Globus pallidus (tissue), 1 donor: ENCODE results near the gene LRRFIP1.
"Not testable (repeated sequence)": the region's sequence is repeated elsewhere in the genome, so short reads cannot be mapped to it uniquely, and the experiment has no call there.

Experiments used
- DNase-seq: peaks from one replicate; pipeline ENCODE4 v3.0.0-alpha.2; 2015; ENCODE audit warnings: low spot score

LRRFIP1 gene

GRCh38 chr2:237596520-237597195 is 30.7 kb upstream of the LRRFIP1 start:
- DNase-seq = no peak

- DNase-seq = no peak
Observed at GRCh38 chr2:237597196-237598145, 29.9 kb upstream of the LRRFIP1 start.

- no peak for DNase-seq
Observed at GRCh38 chr2:237598468-237599208, 28.7 kb upstream of the LRRFIP1 start.

DNA sequence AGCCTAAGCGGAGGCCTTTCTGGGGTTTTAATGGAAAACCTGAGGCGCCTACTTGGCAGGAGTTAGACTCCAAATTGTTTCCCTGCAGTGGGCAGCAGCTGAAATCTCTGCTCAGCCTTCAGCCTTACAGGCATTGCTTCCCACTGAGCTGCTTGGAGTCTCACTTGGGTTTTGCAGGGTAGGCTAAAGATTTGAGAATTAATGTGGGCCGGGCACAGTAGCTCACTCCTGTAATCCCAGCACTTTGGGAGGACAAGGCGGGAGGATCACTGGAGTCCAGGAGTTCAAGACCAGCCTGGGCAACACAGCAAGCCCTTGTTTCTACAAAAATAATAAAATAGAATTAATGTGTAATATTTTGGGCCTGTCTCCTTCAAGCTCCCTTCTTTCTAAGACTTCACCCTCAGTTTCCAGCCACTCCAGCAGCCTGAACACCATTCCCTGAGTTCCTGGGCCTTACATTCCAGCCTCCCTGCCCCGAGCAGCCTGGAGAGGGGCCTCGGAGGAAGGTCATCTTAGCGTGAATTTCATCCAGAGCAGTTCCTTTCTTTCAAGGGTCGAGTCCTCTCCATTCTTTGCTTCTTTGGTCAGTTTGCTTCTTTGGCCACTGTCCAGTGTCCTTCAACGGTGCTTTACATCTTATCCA is 27.8 kb upstream of the LRRFIP1 start:
- DNase-seq = no peak

DNA sequence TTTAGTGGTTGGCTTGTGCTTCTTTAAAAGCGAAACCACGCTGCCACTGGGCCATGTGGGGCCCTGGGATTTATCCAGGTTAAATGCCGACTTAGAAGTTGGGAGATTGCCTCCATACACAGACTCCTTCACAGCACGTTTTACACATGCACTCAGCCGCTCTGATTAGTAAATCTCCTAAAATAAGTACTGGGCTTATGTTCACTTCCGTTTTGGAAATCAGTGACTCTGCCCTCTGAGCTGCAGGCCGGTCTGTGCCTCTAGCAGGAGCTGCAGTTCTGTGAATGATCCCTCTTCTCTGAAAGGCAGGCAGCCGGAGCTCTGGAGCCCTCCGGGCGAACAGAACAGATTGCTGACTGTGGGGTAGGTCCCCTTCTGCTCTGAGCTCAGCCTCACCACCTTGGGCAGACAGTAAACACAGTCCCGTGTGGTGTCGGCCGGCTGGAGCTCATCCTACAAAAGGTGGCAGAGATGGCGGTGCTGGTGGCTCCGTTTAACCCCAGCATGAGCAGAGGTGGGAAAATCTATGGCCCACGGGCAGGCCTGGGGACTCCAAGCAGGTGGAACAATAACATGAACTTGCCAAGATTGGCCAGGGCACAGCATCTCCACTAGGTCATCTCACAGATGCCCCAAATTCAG is 27.1 kb upstream of the LRRFIP1 start:
- DNase-seq = no peak

DNA sequence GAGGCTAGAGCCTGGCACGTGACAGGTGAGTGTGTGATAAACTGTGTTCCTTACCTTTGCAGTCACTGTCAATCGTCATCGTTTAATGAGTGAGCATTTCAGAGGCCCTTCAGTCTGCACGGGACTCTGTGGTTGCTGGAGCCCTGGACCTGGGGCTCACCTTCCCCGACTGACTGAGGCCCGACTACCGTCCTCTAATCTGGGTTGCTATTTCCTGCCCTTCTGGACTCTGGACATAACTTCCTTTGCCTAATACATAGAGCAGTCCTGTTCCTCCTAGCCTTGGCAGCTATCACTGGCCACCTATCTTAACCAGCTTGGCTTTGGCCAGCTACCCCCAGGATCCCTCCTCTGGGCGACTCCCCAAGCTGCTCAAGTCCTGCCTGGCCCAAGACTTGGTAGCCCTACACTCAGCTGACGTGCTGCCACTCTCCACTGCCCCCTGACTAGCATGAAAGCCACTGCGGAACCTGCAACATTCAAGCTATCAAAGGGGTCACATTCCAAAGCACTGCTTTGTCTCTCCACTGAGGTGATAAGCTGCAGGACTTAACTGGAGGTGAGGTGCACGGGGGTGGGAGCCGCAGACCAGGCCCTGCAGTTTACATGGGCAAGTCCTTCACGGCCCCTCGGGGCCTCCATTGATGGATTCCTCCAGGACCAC is 25.8 kb upstream of the LRRFIP1 start:
- no peak for DNase-seq

- no peak for DNase-seq
Observed at GRCh38 chr2:237602409-237602808, 25.0 kb upstream of the LRRFIP1 start.

DNA sequence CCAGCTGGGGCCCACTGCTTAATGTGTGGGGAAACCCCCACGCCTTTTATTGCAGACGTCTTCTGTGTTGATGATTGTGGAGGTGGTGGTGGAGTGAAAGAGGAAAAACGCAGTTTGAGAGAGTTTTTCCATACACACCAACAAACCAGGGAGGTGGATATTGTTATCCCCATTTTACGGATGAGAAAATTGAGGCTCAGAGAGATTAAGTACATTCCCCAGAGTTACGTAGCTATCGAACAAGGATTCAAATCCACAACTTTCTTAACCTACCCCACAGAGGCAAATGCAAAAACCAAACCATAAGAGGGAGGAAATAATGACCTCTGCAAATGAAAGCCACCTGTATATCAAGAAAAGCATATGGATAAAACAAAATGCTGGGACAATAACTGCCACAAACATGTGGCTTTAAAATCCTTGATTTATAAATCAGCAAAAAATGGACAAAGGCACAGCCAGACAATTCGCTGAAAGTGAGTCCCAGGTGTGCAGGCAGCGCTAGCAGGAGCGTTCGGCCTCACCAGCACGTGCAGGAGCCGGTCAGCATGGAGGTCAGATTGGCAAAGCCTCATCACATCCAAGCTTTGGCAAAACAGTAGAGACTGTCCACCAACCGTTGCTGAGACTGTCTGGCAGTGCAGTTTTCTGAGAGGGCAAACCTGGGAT is 24.2 kb upstream of the LRRFIP1 start:
- DNase-seq = no peak

DNA sequence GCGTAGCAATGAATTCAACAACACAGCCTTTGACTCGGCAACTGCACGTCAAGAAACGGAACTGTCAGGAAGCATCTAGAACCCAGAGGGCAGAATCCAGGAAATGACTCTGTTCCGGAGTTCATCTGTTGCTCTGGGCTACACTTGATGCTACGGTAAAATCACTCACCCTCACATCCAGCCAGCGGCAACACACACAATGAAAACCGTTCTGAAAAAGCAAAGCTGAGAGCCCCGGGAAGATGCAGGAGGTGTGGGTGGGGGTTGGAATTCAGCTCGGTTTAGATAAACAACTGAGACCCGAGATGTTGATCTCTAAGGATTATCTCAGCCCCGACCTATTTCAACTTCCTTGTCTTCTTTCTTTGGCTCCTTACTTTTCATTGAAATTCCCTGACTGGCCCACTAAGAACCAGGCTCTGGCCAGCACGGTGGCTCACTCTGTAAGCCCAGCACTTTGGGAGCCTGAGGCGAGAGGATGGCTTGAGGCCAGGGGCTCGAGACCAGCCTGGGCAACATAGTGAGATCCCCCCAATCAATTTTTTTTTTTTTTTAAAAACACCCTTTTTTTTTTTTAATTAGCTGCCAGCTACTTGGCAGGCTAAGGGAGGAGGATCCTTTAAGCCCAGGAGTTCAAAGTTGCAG is 23.5 kb upstream of the LRRFIP1 start:
- DNase-seq = peak; percentile 44

GRCh38 chr2:237604391-237604790 is 23.0 kb upstream of the LRRFIP1 start:
- DNase-seq = no peak

- no peak for DNase-seq
Observed at GRCh38 chr2:237604960-237605359, 22.4 kb upstream of the LRRFIP1 start.

- DNase-seq = not testable (repeated sequence)
Observed at GRCh38 chr2:237606522-237606921, 20.9 kb upstream of the LRRFIP1 start.

DNA sequence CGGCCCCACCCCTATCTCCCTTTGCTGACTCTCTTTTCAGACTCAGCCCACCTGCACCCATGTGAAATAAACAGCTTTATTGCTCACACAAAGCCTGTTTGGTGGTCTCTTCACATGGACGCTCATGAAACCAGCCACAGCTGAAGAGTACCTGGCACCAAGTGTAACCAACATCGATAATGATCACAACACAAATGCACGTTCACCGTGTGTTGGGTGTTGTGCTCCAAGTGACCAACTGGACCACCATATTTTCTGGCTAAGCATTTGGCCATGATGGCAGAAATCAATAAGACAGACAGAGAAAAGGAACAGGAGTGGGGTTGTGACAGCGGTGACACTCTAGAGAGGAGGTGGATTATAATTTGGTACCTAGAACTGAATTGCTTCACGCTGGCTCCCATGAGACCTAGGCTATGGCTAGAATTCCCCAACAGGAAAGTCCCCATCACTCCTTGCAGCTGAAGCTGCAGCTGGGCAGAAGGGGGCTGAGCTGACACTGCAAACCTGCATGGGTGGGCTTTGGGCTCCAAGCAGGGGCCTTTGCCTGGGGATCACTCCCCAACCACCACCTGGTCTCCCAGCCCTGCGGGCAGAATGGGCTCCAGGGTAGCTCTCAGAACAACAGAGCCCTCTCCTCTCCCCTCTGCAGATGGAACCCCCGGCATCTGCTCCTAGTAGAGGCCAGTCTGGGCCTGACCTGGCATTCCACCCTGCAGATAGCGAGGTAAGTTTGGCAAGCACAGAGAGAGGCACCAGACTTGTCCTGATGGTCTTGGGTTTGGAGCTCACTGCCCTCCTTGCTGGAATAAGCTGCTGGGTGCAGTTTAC is 14.6 kb upstream of the LRRFIP1 start:
- DNase-seq = no peak

GRCh38 chr2:237613679-237614078 is 13.7 kb upstream of the LRRFIP1 start:
- no peak for DNase-seq

DNA sequence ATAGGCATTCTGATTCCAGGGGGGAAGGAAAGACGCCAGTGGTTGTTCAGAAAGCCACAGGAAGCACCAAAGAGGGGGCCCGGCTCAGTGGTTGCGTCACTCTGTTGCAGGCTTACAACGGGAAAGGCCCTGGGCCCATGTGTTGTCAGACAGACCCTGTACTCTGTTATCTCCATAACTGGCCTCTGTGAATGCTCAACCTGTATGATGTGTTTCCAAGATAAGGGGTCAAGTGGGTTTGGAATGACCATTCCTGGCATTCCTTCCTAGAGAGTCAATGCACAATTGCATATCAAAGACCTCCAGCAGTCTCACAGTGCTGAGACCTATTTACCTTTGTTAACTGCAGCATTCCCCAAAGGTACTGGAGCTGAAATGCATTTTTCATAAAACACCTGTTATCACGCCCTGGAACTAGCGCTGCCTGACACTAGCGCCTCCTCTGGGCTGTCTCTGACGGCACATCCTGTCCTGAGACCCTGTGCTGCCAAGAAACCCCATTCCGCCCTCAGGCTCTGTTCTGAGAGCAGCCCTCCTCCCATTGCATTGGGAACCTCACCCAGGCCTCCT is 13.2 kb upstream of the LRRFIP1 start:
- no peak for DNase-seq

DNA sequence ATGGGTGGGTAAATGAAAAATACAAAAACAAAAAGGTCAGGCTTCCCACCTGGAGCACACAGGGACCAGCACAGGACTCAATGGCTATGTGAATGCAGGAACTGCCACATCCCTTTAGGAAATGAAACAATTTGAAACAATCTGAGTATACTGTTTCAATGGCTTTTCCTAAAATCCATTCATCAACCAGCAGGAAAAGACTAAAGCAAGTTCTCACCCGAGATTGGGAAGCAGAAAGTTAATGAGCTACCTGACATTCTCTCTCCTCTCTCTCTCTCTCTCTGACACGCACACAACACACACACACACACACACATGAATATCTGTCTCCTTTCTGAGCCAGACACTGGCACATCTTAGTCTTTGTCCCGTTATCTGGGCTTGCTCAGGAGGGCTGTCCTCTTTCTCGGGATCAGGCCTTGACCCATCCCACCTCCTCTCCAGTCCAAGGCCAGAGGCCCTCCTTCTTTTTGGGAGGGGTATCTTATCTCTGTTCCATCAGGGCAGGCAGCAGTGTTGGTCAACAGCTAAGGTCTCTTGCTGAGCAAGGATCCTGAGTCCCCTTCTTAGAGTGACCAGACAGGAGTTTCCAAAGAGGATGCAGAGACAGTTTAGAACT is 11.6 kb upstream of the LRRFIP1 start:
- DNase-seq = no peak

GRCh38 chr2:237616373-237616733 is 11.0 kb upstream of the LRRFIP1 start:
- no peak for DNase-seq
